ENCODE measurements around the gene NELFCD. TPM values are rescaled to one million over a fixed set of nuclear protein-coding genes. Genes with fewer than 3 reads are reported as not detected.
"Not testable (repeated sequence)": the region's sequence is repeated elsewhere in the genome, so short reads cannot be mapped to it uniquely, and the experiment has no call there.

The NELFCD gene
- total RNA-seq, 2 donors from 2014 or later = 55.0 to 85.2 TPM

- H3K4me3 ChIP-seq = no peak overlapping the region
- H3K27me3 ChIP-seq (replicated peaks; ENCODE audit: insufficient read depth) = no peaks in the 10 kb centered on the region
- H3K36me3 ChIP-seq = no peaks in the 10 kb centered on the region
- H3K4me1 ChIP-seq (replicated peaks) = no peaks in the 10 kb centered on the region
- no peak for TF ChIP-seq POLR2AphosphoS5 (IDR thresholded peaks at IDR 0.05)
- TF ChIP-seq POLR2A (IDR thresholded peaks at IDR 0.05) = no peak
- TF ChIP-seq CTCF (IDR thresholded peaks at IDR 0.05) = no peak
- DNase-seq (ENCODE audit: low spot score) = no peak
- no peaks in the 10 kb centered on the region for H3K9me3 ChIP-seq
- no peak overlapping the region for H3K27ac ChIP-seq
- intact Hi-C loops (cut with DNase I) = no loop called here
Measured at GRCh38 chr20:58953050-58953449, 28.0 kb upstream of the NELFCD start.

- no peak for DNase-seq (ENCODE audit: low spot score)
- Histone ChIP-seq H3K9me3 (no peaks in the 10 kb centered on the region), H3K27me3 (replicated peaks; ENCODE audit: insufficient read depth) (no peaks in the 10 kb centered on the region), H3K4me3 (no peak overlapping the region), H3K36me3 (no peaks in the 10 kb centered on the region), H3K27ac (no peak overlapping the region), H3K4me1 (replicated peaks) (no peaks in the 10 kb centered on the region)
- TF ChIP-seq CTCF (IDR thresholded peaks at IDR 0.05) (no peak), POLR2AphosphoS5 (IDR thresholded peaks at IDR 0.05) (no peak), POLR2A (IDR thresholded peaks at IDR 0.05) (no peak)
- WGBS = 70% methylated on average over 8 of the region's 8 CpGs
- intact Hi-C loops (cut with DNase I) = no loop called here
Measured at GRCh38 chr20:58956078-58956477, 25.0 kb upstream of the NELFCD start.

- Histone ChIP-seq H3K4me1 (replicated peaks) (no peaks in the 10 kb centered on the region), H3K27me3 (replicated peaks; ENCODE audit: insufficient read depth) (no peaks in the 10 kb centered on the region), H3K36me3 (no peaks in the 10 kb centered on the region), H3K27ac (no peak overlapping the region), H3K9me3 (no peaks in the 10 kb centered on the region), H3K4me3 (no peak overlapping the region)
- DNase-seq (ENCODE audit: low spot score) = no peak
- TF ChIP-seq POLR2A (IDR thresholded peaks at IDR 0.05) = no peak
- TF ChIP-seq CTCF (IDR thresholded peaks at IDR 0.05) = no peak
- TF ChIP-seq POLR2AphosphoS5 (IDR thresholded peaks at IDR 0.05) = no peak
- 68% methylated on average over 6 of the region's 6 CpGs for WGBS
- intact Hi-C loops (cut with DNase I) = no loop called here
Measured at GRCh38 chr20:58959652-58960051, 21.4 kb upstream of the NELFCD start.

GRCh38 chr20:58963060-58963584 lies 17.9 kb upstream of the NELFCD start:
- Histone ChIP-seq H3K36me3 (no peaks in the 10 kb centered on the region), H3K27me3 (replicated peaks; ENCODE audit: insufficient read depth) (no peaks in the 10 kb centered on the region), H3K4me1 (replicated peaks) (no peaks in the 10 kb centered on the region), H3K27ac (no peak overlapping the region), H3K4me3 (no peak overlapping the region), H3K9me3 (no peaks in the 10 kb centered on the region)
- TF ChIP-seq POLR2A (IDR thresholded peaks at IDR 0.05) = no peak
- TF ChIP-seq CTCF (IDR thresholded peaks at IDR 0.05) = no peak
- no peak for TF ChIP-seq POLR2AphosphoS5 (IDR thresholded peaks at IDR 0.05)
- no peak for DNase-seq (ENCODE audit: low spot score)
- 58% methylated on average over 8 of the region's 8 CpGs for WGBS
- intact Hi-C loops (cut with DNase I) = no loop called here

- intact Hi-C loops (cut with DNase I); H3K36me3 ChIP-seq; DNase-seq (ENCODE audit: low spot score); H3K9me3 ChIP-seq; H3K4me3 ChIP-seq; H3K4me1 ChIP-seq (replicated peaks); H3K27me3 ChIP-seq (replicated peaks; ENCODE audit: insufficient read depth); H3K27ac ChIP-seq: not testable (repeated sequence)
- 87% methylated on average over 5 of the region's 5 CpGs for WGBS
Measured at GRCh38 chr20:58963922-58964321, 17.1 kb upstream of the NELFCD start.
